GM12878 (cell line): Measurements from ENCODE around the gene TBX4. TPM values are rescaled to one million over a fixed set of nuclear protein-coding genes. Genes with fewer than 3 reads are reported as not detected.

Experiments used
- ATAC-seq: fragments of 200-7000 bp; cut with Tn5 transposase; 3 replicates; pipeline ENCODE4 v1.9.1; 2020; ENCODE audit warnings: mild to moderate bottlenecking, moderate library complexity
- BruUV-seq: library from RNA; stranded (reverse); fragments of 400-500 nt; replicated peaks from 2 replicates; lab custom pipeline; 2021; lab: Mats Ljungman, UMichigan
- CTCF ChIA-PET: fragments of 300-600 bp; sonication (Branson Sonifier 250); formaldehyde crosslinking; extraction: SDS; loops from one replicate; lab custom pipeline; 2021; ENCODE audit warnings: inconsistent platforms; lab: Yijun Ruan, JAX
- POLR2A ChIA-PET: fragments of 350-600 bp; formaldehyde crosslinking; extraction: SDS; loops from one replicate; lab custom pipeline; 2021; ENCODE audit warnings: inconsistent platforms; lab: Charles Lee
- RAD21 ChIA-PET: fragments of 300-600 bp; sonication (Branson Sonifier 250); formaldehyde crosslinking; loops from one replicate; lab custom pipeline; 2023; ENCODE audit warnings: antibody characterized with exemption; ENCODE audit not compliant: unreplicated experiment; lab: Charles Lee
- SMC1A ChIA-PET: fragments of 300-600 bp; sonication (Branson Sonifier 250); formaldehyde crosslinking; loops from one replicate; lab custom pipeline; 2023; ENCODE audit not compliant: unreplicated experiment, uncharacterized antibody; lab: Charles Lee
- DNase-seq: peaks from one replicate; pipeline ENCODE4 v3.0.0-alpha.2; 2011; ENCODE audit warnings: low read depth, low spot score
- FAIRE-seq: peaks from 3 replicates; lab custom pipeline; 2011; peaks lifted over from hg19 to GRCh38; lab: Jason Lieb, UNC
- H2AFZ ChIP-seq: 2 replicates; pipeline ENCODE4 v1.6.0; 2011; ENCODE audit warnings: low read depth, low read length, control low read depth; ENCODE audit not compliant: control insufficient read depth
- H3K27ac ChIP-seq: 2 replicates; pipeline ENCODE4 v1.5.1; 2011; ENCODE audit warnings: control low read depth; ENCODE audit not compliant: control insufficient read depth, insufficient read depth
- H3K27me3 ChIP-seq, 2 experiments: replicated peaks in 1 of 2; 2 replicates each; pipeline versions ENCODE4 v1.6.0 to v1.6.1; 2011; ENCODE audit warnings: low read length in 1 of 2; ENCODE audit not compliant: control insufficient read depth in 2 of 2, insufficient read depth in 2 of 2
- H3K36me3 ChIP-seq, 2 experiments: 2 replicates each; pipeline ENCODE4 v1.5.1; 2011; ENCODE audit warnings: low read length in 1 of 2; ENCODE audit not compliant: control insufficient read depth in 2 of 2, insufficient read depth in 2 of 2
- H3K4me1 ChIP-seq: 2 replicates; pipeline ENCODE4 v1.6.1; 2011; ENCODE audit warnings: mild to moderate bottlenecking, low read length, moderate library complexity, mixed read lengths; ENCODE audit not compliant: control insufficient read depth, insufficient read depth
- H3K4me2 ChIP-seq: 2 replicates; pipeline ENCODE4 v1.6.0; 2011; ENCODE audit warnings: control low read depth; ENCODE audit not compliant: control insufficient read depth, insufficient read depth
- H3K4me3 ChIP-seq: fragments of 200-600 bp; sonication (generic); 2 replicates; pipeline ENCODE4 v1.5.1; 2016
- H3K79me2 ChIP-seq: 2 replicates; pipeline ENCODE4 v1.6.0; 2011; ENCODE audit warnings: low read length; ENCODE audit not compliant: control insufficient read depth, insufficient read depth
- H3K9ac ChIP-seq: 2 replicates; pipeline ENCODE4 v1.8.0; 2011; ENCODE audit warnings: low read length, control low read depth, mixed read lengths; ENCODE audit not compliant: control insufficient read depth, insufficient read depth
- H3K9me3 ChIP-seq: replicated peaks from 3 replicates; pipeline ENCODE4 v1.5.1; 2011; ENCODE audit warnings: mild to moderate bottlenecking, low read length; ENCODE audit not compliant: control insufficient read depth, insufficient read depth
- H4K20me1 ChIP-seq: 2 replicates; pipeline ENCODE4 v1.6.0; 2011; ENCODE audit not compliant: control insufficient read depth, insufficient read depth
- ETV6 ChIP-seq, 2 experiments: fragments of 450-650 bp in 1 of 2; IDR thresholded peaks in 1 of 2; conservative IDR thresholded peaks in 1 of 2; 2 replicates each; pipeline ENCODE4 v1.6.1; 2014; ENCODE audit warnings: antibody characterized with exemption in 1 of 2, borderline replicate concordance in 1 of 2, low read depth in 1 of 2, mild to moderate bottlenecking in 1 of 2, moderate library complexity in 1 of 2
- MYB ChIP-seq: fragments of 150-350 bp; IDR thresholded peaks from 2 replicates; pipeline ENCODE4 v1.6.1; 2014; ENCODE audit warnings: mild to moderate bottlenecking, low read depth, low read length, borderline replicate concordance
- NFXL1 ChIP-seq: fragments of 450-650 bp; IDR thresholded peaks from 2 replicates; pipeline ENCODE4 v1.6.1; 2017; ENCODE audit warnings: antibody characterized with exemption, mild to moderate bottlenecking, borderline replicate concordance
- NFYB ChIP-seq: IDR thresholded peaks from 2 replicates; pipeline ENCODE4 v1.6.1; 2011; ENCODE audit warnings: low read depth, mild to moderate bottlenecking, low read length, improper control_type of control experiment, moderate library complexity; ENCODE audit not compliant: insufficient read depth
- RUNX3 ChIP-seq: IDR thresholded peaks from 2 replicates; pipeline ENCODE4 v1.6.1; 2012; ENCODE audit warnings: low read length, inconsistent platforms
- SP1 ChIP-seq: IDR thresholded peaks from one replicate; pipeline ENCODE4 v1.6.1; 2011; ENCODE audit warnings: low read depth, low read length
- TARDBP ChIP-seq: IDR thresholded peaks from 2 replicates; pipeline ENCODE4 v1.6.1; 2016; ENCODE audit warnings: borderline replicate concordance
- TCF7 ChIP-seq: IDR thresholded peaks from 2 replicates; pipeline ENCODE4 v1.6.1; 2014; ENCODE audit warnings: antibody characterized with exemption, borderline replicate concordance
- YY1 ChIP-seq: IDR thresholded peaks from 2 replicates; pipeline ENCODE4 v1.6.1; 2011; ENCODE audit warnings: low read depth, mild to moderate bottlenecking, low read length
- WGBS: methylation state at CpG from one replicate; pipeline ENCODE4 v1.1.6; 2016; ENCODE audit warnings: low lambda C conversion rate; ENCODE audit not compliant: insufficient replicate concordance, insufficient coverage; ENCODE audit errors: missing lambda C conversion rate; 5-methylcytosine and 5-hydroxymethylcytosine counted together
- in situ Hi-C: fragments of 300-500 bp; cut with MboI; formaldehyde crosslinking; loops from 9 replicates; pipeline ENCODE4 v1.14.3; 2018; ENCODE audit warnings: mixed read lengths
- intact Hi-C: fragments of 100-400 bp; cut with micrococcal nuclease; formaldehyde crosslinking; loops from one replicate; pipeline ENCODE4 v1.14.2; 2022; ENCODE audit not compliant: unreplicated experiment
- polyA plus RNA-seq, 11 experiments: library from polyadenylated mRNA; depleted of rRNA in 4 of 11; unstranded in 6 of 11; stranded (reverse) in 5 of 11; fragments of >200 nt; fragmentation: Nextera tagmentation in 4 of 11; fragmentation: Illumina TruSeq in 1 of 11; extraction: Ambion mirVana in 4 of 11; extraction: Trizol in 1 of 11; gene quantifications; 1 replicate in 1 of 11; 2 replicates in 10 of 11; pipeline versions ENCODE4 v1.2.1 to v1.2.3, GENCODE V29; 2011 to 2016; ENCODE audit warnings: inconsistent platforms in 2 of 11, missing spikeins in 2 of 11, low read depth in 1 of 11
- total RNA-seq, 4 experiments: library from RNA; depleted of rRNA in 3 of 4; stranded (reverse); fragments of >200 nt in 3 of 4; fragmentation: Illumina TruSeq in 1 of 4; extraction: Trizol in 1 of 4; gene quantifications; 2 replicates each; pipeline versions ENCODE4 v1.2.1 to v1.2.3, GENCODE V29; 2013 to 2021
- TF ChIP-seq, protein P1 (sequence below): fragments of 450-650 bp; IDR thresholded peaks from 2 replicates; pipeline ENCODE4 v1.6.1; 2016; ENCODE audit warnings: mild to moderate bottlenecking, moderate library complexity, borderline replicate concordance

The TBX4 gene
- total and polyA plus RNA-seq, 10 of the 15 experiments (the other 5 are each of a cell fraction or from before 2014, with no cell fraction given): 0.01 TPM; not detected in 9

DNA sequence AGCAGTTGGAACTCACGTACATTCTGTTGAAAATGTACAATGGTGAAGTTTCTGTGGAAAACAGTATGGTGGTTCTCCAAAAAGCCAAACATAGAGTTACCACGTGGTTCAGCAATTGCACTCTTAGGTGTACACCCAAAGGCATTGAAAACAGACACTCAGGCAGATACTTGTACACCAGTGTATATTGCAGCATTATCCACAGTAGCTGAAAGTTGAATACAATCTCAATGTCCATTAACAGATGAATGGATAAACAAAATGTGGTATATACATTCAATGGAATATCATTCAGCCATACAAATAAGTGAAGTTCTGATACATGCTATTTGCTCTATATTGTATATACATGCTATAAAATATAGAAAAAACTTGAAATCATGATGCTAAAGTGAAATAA, 29.4 kb upstream of the TBX4 start:
- H3K27ac ChIP-seq: no peak overlapping the region
- 0 out of 2 replicates have a peak, but pooled peaks have one; percentile 73 for TF ChIP-seq NFXL1
- TF ChIP-seq MYB: no peak
- peak in 1 of 2 experiments; percentile 70; a peak in 1 of 4 replicates for TF ChIP-seq ETV6 (conservative IDR thresholded peaks at IDR 0.05 in 1 of 2, IDR thresholded peaks at IDR 0.05 in 1 of 2; ENCODE audit: borderline replicate concordance in 1 of 2, low read depth in 1 of 2)
- no peak for TF ChIP-seq SP1
- TF ChIP-seq, all 136 proteins: peak for 2
- no peaks in the 10 kb centered on the region for H3K4me1 ChIP-seq
- no peak overlapping the region for H3K4me3 ChIP-seq
- no peak overlapping the region for H3K4me2 ChIP-seq
- no peaks in the 10 kb centered on the region; the same call in 2 of the 3 replicates for H3K9me3 ChIP-seq
- 0% methylated on average over 2 of the region's 2 CpGs for WGBS
- FAIRE-seq: no peak
- H3K79me2 ChIP-seq: no peaks in the 10 kb centered on the region
- no peak for DNase-seq
- BruUV-seq: no TSS peak
- no peaks in the 10 kb centered on the region for H3K36me3 ChIP-seq
- ChIA-PET SMC1A (no interaction called here), CTCF (no interaction called here), POLR2A (no interaction called here), RAD21 (no interaction called here)
- intact Hi-C loops: no loop called here
- in situ Hi-C loops: loop anchor here (5.0 kb wide), 1 partner anchor 129 kb away; no protein-coding TSS in a partner anchor
- H4K20me1 ChIP-seq: no peaks in the 10 kb centered on the region
- ATAC-seq: no peak
- H3K9ac ChIP-seq: no peak overlapping the region
- H3K27me3 ChIP-seq: peaks cover 0 to 2% of the 10 kb centered on the region in 2 experiments; a peak in 2 of 4 replicates
- no peak overlapping the region for H2AFZ ChIP-seq

DNA sequence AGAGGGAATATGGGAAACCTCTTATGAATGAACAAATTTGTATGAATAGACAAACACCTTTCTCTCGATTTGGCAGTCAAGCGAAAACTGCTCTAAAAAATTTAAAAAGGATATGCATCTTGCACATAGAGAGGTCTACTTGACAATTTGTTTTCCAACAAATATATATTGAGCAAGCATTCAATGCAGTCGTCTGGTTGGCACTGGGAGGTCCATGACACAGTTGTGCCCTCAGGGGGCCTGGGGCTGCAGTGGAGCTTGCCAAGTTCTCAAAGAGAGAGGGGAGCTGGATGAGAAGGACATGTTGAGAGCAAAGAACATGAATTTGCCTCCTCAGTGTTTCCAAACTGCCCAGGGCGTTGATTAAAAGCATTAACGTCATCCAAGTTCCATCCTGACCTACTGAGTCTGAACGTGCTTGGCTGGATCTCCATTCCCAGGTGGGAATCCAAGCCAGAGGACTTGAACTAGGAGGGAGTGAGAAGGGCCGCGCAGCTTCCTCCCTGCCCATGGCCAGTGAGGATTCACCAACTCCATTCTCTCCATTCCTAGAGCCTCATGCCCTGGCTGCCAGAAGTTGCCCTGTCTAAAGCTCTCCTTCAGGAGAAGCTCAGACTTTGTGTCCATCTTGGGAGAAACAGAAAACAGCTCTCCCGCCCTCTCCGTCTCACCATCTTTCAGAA, 28.1 kb upstream of the TBX4 start:
- ChIA-PET RAD21 (no interaction called here), SMC1A (no interaction called here), CTCF (no interaction called here), POLR2A (no interaction called here)
- no peak overlapping the region for H3K4me3 ChIP-seq
- H3K79me2 ChIP-seq: no peaks in the 10 kb centered on the region
- no peaks in the 10 kb centered on the region for H3K36me3 ChIP-seq
- DNase-seq (no peak), ATAC-seq (no peak), FAIRE-seq (no peak)
- no peak overlapping the region for H3K27ac ChIP-seq
- in situ Hi-C loops: loop anchor here (5.0 kb wide), 1 partner anchor 128 kb away; no protein-coding TSS in a partner anchor
- no peaks in the 10 kb centered on the region for H3K4me1 ChIP-seq
- intact Hi-C loops: no loop called here
- H3K9me3 ChIP-seq: no peaks in the 10 kb centered on the region; the same call in 2 of the 3 replicates
- no TSS peak for BruUV-seq
- H3K4me2 ChIP-seq: no peak overlapping the region
- no peak overlapping the region for H2AFZ ChIP-seq
- 52% methylated on average over 10 of the region's 10 CpGs for WGBS
- no peaks in the 10 kb centered on the region for H4K20me1 ChIP-seq
- peaks cover 0 to 2% of the 10 kb centered on the region in 2 experiments; a peak in 2 of 4 replicates for H3K27me3 ChIP-seq
- no peak overlapping the region for H3K9ac ChIP-seq
- no peak for TF ChIP-seq YY1
- 0 out of 4 replicates have a peak, but pooled peaks of 1 of the 2 experiments have one; percentile 7 for TF ChIP-seq ETV6 (conservative IDR thresholded peaks at IDR 0.05 in 1 of 2, IDR thresholded peaks at IDR 0.05 in 1 of 2; ENCODE audit: borderline replicate concordance in 1 of 2, low read depth in 1 of 2)
- no peak for TF ChIP-seq TARDBP
- TF ChIP-seq NFYB: no peak
- no peak for TF ChIP-seq TCF7
- TF ChIP-seq RUNX3: no peak
- TF ChIP-seq, protein P1, sequence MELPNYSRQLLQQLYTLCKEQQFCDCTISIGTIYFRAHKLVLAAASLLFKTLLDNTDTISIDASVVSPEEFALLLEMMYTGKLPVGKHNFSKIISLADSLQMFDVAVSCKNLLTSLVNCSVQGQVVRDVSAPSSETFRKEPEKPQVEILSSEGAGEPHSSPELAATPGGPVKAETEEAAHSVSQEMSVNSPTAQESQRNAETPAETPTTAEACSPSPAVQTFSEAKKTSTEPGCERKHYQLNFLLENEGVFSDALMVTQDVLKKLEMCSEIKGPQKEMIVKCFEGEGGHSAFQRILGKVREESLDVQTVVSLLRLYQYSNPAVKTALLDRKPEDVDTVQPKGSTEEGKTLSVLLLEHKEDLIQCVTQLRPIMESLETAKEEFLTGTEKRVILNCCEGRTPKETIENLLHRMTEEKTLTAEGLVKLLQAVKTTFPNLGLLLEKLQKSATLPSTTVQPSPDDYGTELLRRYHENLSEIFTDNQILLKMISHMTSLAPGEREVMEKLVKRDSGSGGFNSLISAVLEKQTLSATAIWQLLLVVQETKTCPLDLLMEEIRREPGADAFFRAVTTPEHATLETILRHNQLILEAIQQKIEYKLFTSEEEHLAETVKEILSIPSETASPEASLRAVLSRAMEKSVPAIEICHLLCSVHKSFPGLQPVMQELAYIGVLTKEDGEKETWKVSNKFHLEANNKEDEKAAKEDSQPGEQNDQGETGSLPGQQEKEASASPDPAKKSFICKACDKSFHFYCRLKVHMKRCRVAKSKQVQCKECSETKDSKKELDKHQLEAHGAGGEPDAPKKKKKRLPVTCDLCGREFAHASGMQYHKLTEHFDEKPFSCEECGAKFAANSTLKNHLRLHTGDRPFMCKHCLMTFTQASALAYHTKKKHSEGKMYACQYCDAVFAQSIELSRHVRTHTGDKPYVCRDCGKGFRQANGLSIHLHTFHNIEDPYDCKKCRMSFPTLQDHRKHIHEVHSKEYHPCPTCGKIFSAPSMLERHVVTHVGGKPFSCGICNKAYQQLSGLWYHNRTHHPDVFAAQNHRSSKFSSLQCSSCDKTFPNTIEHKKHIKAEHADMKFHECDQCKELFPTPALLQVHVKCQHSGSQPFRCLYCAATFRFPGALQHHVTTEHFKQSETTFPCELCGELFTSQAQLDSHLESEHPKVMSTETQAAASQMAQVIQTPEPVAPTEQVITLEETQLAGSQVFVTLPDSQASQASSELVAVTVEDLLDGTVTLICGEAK: no peak
